Stimulated activated effector memory CD8-positive, alpha-beta T cell treated with anti-CD3 and anti-CD28 coated beads, Interleukin-12 subunit alpha, Interleukin-12 subunit beta, amount 100 ng/mL, for 72 hours (primary cell): ENCODE data around the gene JCAD.
A peak's percentile ranks its signal among the peaks of the same experiment; 100 is the strongest.

Experiments used
- ATAC-seq: fragments of 150-1000 bp; cut with Tn5 transposase; 2 replicates; pipeline ENCODE4 v1.10.0; 2021
- DNase-seq, 2 donors: peaks; one replicate each; pipeline ENCODE4 v3.0.0; 2021 to 2022; ENCODE audit warnings: low spot score in 2 of 2
- H3K27ac Mint-ChIP-seq: one replicate; pipeline ENCODE4 v1.8.0; 2022; ENCODE audit warnings: mild to moderate bottlenecking, mixed read lengths
- H3K36me3 Mint-ChIP-seq: one replicate; pipeline ENCODE4 v1.8.0; 2022; ENCODE audit warnings: mild to moderate bottlenecking, mixed read lengths
- H3K4me1 Mint-ChIP-seq: one replicate; pipeline ENCODE4 v1.8.0; 2022; ENCODE audit warnings: mixed read lengths
- H3K4me3 Mint-ChIP-seq: one replicate; pipeline ENCODE4 v1.8.0; 2022; ENCODE audit warnings: mild to moderate bottlenecking, mixed read lengths
- H3K9me3 Mint-ChIP-seq: one replicate; pipeline ENCODE4 v1.8.0; 2022; ENCODE audit warnings: mixed read lengths

JCAD gene

DNA sequence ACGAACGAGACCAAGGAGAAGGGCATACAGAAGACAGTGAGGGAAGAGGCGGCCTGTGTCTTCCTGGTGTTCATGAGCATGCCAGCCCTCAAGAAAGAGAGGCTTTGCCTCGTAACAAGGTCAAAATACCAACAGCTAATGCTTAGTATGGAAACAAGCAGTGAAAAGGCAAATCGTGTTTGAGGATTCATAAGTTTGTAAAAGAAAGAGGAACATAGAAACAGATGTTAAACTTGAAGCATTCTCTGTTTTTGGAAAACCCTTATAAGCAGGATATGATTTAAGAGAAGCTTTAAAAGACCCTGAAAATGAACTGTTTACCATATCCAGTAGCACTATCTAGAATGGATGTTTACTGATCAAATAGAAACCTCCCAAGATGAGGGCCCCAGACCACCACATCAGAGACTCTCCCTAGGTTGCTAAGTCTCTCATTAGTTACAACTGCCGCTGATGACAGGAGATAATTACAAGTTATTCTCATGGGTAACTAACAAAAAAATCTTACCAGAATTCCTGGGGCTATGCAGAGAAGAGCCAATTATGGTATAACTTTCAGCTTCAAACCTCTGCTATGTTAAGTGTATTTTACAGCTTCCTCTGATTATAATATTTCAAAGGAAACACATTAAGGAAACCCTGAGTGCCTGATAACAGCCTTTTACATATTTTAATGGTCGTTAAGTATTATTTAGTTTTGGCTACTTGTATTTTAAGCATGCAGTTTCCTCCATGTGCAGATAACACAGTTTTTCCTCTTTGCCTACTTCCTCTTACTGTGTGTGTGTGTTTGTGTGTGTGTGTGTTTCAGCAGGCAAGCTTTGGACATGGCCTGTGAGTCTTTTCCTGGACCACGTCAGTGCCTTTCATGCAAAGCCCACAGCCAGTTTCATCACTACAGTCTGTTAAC, 17.9 kb downstream of the JCAD start:
- ATAC-seq, result no peak
- Mint-ChIP-seq H3K36me3 (no peaks in the 10 kb centered on the region), H3K27ac (no peak overlapping the region), H3K4me3 (no peak overlapping the region), H3K9me3 (no peaks in the 10 kb centered on the region), H3K4me1 (no peaks in the 10 kb centered on the region)
- no peak for DNase-seq

GRCh38 chr10:30040597-30040996, 18.8 kb downstream of the JCAD start:
- Mint-ChIP-seq H3K4me3 (no peak overlapping the region), H3K36me3 (no peaks in the 10 kb centered on the region), H3K4me1 (no peaks in the 10 kb centered on the region), H3K27ac (no peak overlapping the region), H3K9me3 (no peaks in the 10 kb centered on the region)
- no peak for ATAC-seq
- no peak for DNase-seq

DNA sequence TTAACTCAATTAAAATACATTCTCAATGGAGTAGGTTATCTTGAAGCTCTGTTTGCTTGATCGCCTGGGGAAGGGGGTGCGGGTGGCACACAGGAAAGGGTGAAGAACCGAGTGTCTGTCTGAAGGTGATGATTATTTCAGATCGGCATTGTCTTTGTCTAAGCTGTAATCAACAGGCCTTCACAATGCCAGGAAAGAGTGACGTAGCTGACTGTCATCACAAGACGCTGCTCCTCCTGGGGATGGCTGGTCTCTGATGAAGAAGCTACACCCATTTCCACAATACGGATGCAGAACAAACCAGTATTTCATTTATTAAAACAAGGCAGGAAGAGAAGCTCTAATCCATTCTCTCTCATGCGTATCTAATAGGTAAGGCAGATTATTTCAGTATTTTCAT, 19.4 kb downstream of the JCAD start:
- H3K9me3 Mint-ChIP-seq, result no peaks in the 10 kb centered on the region
- no peak overlapping the region for H3K4me3 Mint-ChIP-seq
- ATAC-seq (no peak), DNase-seq (no peak)
- H3K36me3 Mint-ChIP-seq, result no peaks in the 10 kb centered on the region
- no peak overlapping the region for H3K27ac Mint-ChIP-seq
- peaks cover 2% of the 10 kb centered on the region for H3K4me1 Mint-ChIP-seq

DNA sequence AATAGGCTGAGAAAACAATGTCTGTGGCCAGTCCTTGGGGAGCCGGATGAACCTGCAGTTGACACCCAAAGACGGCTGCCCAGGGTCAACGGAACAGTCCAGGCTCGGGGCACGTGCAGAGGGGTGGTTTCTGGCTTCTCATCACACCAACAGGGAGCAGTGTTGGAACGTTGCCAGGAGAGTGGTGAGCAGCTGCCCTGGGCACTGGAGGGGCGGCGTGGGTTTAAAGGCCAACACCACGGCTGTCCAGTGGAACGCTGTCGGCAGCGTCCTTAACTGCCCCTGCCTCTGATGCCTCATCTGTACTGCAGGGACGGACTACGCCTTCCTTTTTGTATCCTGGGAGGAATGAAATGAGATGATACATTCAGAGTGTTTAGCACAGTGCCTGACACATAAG, 19.8 kb downstream of the JCAD start:
- ATAC-seq (no peak), DNase-seq (no peak)
- H3K27ac Mint-ChIP-seq, result no peak overlapping the region
- no peak overlapping the region for H3K4me3 Mint-ChIP-seq
- peaks cover 6% of the 10 kb centered on the region for H3K4me1 Mint-ChIP-seq
- no peaks in the 10 kb centered on the region for H3K9me3 Mint-ChIP-seq
- H3K36me3 Mint-ChIP-seq, result no peaks in the 10 kb centered on the region

DNA sequence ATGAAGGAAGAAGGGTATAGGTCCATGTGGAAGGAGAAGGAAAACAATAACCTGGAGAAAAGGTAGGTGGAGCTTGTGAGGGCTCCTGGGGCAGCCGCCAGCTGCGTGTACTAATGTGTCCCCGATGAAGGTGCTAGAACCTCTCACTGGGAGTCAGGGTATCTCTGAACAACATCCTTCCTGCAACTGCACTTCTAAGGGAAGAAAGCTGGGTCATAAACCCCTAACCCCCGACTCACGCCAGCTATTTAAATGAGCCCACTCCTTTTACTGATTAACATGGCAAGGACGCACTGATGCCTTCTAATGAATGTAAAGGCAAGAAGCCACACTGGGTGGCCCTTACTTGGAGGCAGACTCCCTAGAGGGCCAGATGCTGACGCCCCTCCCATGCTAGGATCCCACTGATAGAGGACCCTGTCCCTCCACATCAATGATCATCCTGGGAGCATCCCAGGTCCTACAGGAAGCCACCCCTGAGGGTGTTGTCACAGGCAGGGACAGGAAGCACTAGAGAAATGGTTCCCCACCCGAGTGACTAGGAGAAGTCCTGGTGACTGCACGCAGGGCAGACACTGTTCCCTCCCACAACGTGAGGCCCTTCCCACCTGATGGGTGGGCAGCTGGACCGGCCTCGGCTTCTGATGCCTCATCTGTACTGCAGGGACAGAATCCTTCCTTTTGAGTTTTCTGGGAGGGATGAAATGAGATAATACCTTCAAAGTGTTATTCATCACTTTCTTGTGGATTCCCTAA, 20.4 kb downstream of the JCAD start:
- no peak for ATAC-seq

GRCh38 chr10:30037620-30038336, 21.6 kb downstream of the JCAD start:
- H3K4me1 Mint-ChIP-seq, result peaks cover 10% of the 10 kb centered on the region
- no peaks in the 10 kb centered on the region for H3K9me3 Mint-ChIP-seq
- peak; percentile 42 for ATAC-seq
- H3K36me3 Mint-ChIP-seq, result no peaks in the 10 kb centered on the region
- no peak overlapping the region for H3K27ac Mint-ChIP-seq
- no peak overlapping the region for H3K4me3 Mint-ChIP-seq
- no peak for DNase-seq

More for the DNA sequence above, 20.4 kb downstream of the JCAD start:
- no peak overlapping the region for H3K27ac Mint-ChIP-seq
- peaks cover 10% of the 10 kb centered on the region for H3K4me1 Mint-ChIP-seq
- DNase-seq, result no peak
- H3K36me3 Mint-ChIP-seq, result no peaks in the 10 kb centered on the region
- no peak overlapping the region for H3K4me3 Mint-ChIP-seq
- no peaks in the 10 kb centered on the region for H3K9me3 Mint-ChIP-seq

DNA sequence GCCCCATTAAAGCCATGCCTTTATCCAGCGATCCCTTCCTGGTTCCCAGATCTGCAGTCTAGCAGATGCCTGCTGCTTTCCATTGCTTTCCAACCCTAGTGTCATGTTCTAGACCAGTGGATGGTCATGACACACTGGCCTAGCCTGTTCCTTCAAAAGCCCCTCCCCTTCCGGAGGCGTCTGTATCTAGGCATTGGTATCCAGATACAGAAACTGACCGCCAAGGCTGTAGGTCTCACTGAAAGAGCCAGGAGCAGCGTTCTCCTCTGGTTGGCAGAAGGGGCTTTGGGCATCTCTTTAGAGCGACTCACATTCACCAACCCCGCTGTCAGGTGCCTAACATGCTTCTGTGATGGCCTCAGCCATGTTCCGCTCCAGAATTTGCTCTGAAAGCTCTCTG, 22.6 kb downstream of the JCAD start:
- DNase-seq (no peak), ATAC-seq (no peak)
- Mint-ChIP-seq H3K36me3 (no peaks in the 10 kb centered on the region), H3K27ac (no peak overlapping the region), H3K9me3 (no peaks in the 10 kb centered on the region), H3K4me1 (peaks cover 10% of the 10 kb centered on the region), H3K4me3 (no peak overlapping the region)

- ATAC-seq (no peak), DNase-seq (no peak)
- no peak overlapping the region for H3K4me3 Mint-ChIP-seq
- no peak overlapping the region for H3K27ac Mint-ChIP-seq
- H3K9me3 Mint-ChIP-seq, result no peaks in the 10 kb centered on the region
- H3K36me3 Mint-ChIP-seq, result no peaks in the 10 kb centered on the region
- H3K4me1 Mint-ChIP-seq, result peaks cover 10% of the 10 kb centered on the region
Measured at GRCh38 chr10:30036341-30036740, 23.0 kb downstream of the JCAD start.

DNA sequence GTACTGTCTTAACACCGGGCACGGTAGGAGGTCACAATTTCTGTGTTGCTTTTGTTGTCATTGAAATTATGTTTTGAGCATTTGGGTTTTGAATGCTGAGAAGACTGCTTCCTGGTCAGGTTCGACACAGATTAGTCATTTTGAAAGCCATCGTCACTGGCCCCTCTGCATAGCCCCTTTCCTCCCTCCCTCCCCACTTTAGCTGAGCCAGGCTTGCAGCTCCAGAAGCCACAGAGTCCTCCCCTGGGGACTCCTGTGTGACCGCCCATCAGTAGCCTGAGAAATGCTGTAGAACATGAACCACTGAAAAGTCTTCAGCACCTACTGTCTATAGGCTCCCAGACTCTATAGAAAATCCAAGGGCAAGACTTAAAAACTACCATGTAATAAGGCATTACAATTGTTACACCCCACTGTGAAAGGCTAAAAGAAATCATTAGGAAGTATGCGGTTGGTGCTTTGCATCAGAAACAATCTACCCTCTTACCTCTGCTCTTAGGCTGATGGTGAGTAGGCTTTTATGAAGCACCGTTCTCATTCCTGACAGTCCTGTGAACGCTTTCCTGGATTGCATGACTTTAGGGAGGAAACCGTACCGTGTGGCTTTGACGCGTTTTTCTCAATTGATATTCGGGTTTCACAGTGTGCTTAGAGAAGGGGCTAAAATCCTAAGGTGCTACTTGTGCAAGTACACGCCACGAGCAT, 24.8 kb downstream of the JCAD start:
- ATAC-seq (peak; percentile 79), DNase-seq (peak in 1 of 2 donors; percentile 62)
- no peaks in the 10 kb centered on the region for H3K9me3 Mint-ChIP-seq
- H3K36me3 Mint-ChIP-seq, result no peaks in the 10 kb centered on the region
- H3K4me1 Mint-ChIP-seq, result peaks cover 10% of the 10 kb centered on the region
- no peak overlapping the region for H3K27ac Mint-ChIP-seq
- no peak overlapping the region for H3K4me3 Mint-ChIP-seq

GRCh38 chr10:30032125-30032524, 27.3 kb downstream of the JCAD start:
- Mint-ChIP-seq H3K27ac (no peak overlapping the region), H3K9me3 (no peaks in the 10 kb centered on the region), H3K4me1 (peaks cover 30% of the 10 kb centered on the region), H3K4me3 (no peak overlapping the region), H3K36me3 (peaks cover 11% of the 10 kb centered on the region)
- ATAC-seq, result no peak
- DNase-seq, result no peak

DNA sequence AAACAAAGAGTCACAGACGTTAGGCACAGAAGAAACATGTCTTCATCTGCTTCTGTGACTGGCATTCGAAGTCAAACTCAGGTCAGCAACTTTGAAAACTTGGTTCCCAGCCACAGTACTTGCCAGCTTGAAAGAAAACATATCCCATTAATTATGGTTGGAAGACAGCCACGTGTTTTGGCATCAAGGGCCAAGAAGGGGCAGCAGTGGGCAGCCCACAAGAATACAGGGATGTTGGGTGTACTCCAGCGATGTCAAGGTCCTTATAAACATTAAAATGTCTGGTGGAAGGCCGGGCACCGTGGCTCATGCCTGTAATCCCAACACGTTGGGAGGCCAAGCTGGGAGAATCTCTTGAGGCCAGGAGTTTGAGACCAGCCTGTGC, 29.5 kb downstream of the JCAD start:
- ATAC-seq, result no peak
- no peak for DNase-seq
- Mint-ChIP-seq H3K4me1 (peaks cover 40% of the 10 kb centered on the region), H3K4me3 (no peak overlapping the region), H3K9me3 (no peaks in the 10 kb centered on the region), H3K27ac (no peak overlapping the region), H3K36me3 (peaks cover 17% of the 10 kb centered on the region)

- Mint-ChIP-seq H3K27ac (no peak overlapping the region), H3K4me3 (no peak overlapping the region), H3K9me3 (no peaks in the 10 kb centered on the region), H3K4me1 (peaks cover 34% of the 10 kb centered on the region), H3K36me3 (peaks cover 17% of the 10 kb centered on the region)
- no peak for DNase-seq
- no peak for ATAC-seq
Measured at GRCh38 chr10:30029164-30029871, 30.1 kb downstream of the JCAD start.

- Mint-ChIP-seq H3K4me1 (peaks cover 32% of the 10 kb centered on the region), H3K4me3 (peak overlapping the region; percentile 74), H3K9me3 (no peaks in the 10 kb centered on the region), H3K27ac (no peak overlapping the region), H3K36me3 (peaks cover 17% of the 10 kb centered on the region)
- DNase-seq (no peak), ATAC-seq (no peak)
Measured at GRCh38 chr10:30028738-30029030, 30.7 kb downstream of the JCAD start.

GRCh38 chr10:30028006-30028737, 31.2 kb downstream of the JCAD start:
- DNase-seq, result peak in 1 of 2 donors; percentile 64
- Mint-ChIP-seq H3K27ac (peak overlapping the region; percentile 77), H3K36me3 (peaks cover 17% of the 10 kb centered on the region), H3K9me3 (no peaks in the 10 kb centered on the region), H3K4me1 (peaks cover 32% of the 10 kb centered on the region), H3K4me3 (peak overlapping the region; percentile 74)
- ATAC-seq, result peak; percentile 29
